SU-DHL-6 (cell line): ENCODE measurements around the gene NUP85.

Experiments used
- H2AFZ ChIP-seq: fragments of 200-600 bp; sonication (generic); 2 replicates; pipeline ENCODE4 v1.6.1; 2014; ENCODE audit warnings: low read depth, mild to moderate bottlenecking, moderate library complexity, mixed read lengths, antibody characterized with exemption, low read length; ENCODE audit not compliant: severe bottlenecking
- H3F3A ChIP-seq: fragments of 200-600 bp; shearing (Covaris generic); 2 replicates; pipeline ENCODE4 v1.6.0; 2016; ENCODE audit warnings: antibody characterized with exemption, mild to moderate bottlenecking; ENCODE audit not compliant: insufficient read depth
- H3K27ac ChIP-seq: fragments of 200-600 bp; sonication (generic); 2 replicates; pipeline ENCODE4 v1.5.1; 2016; ENCODE audit warnings: low read depth, mild to moderate bottlenecking, low read length, moderate library complexity, mixed read lengths
- H3K27me3 ChIP-seq: fragments of 200-600 bp; sonication (generic), shearing (Covaris generic); 2 replicates; pipeline ENCODE4 v1.6.0; 2014; ENCODE audit warnings: mild to moderate bottlenecking, low read length
- H3K36me3 ChIP-seq: fragments of 200-600 bp; sonication (generic); 2 replicates; pipeline ENCODE4 v1.6.1; 2014; ENCODE audit warnings: mild to moderate bottlenecking, low read length, mixed read lengths
- H3K4me2 ChIP-seq: fragments of 300-600, 200-600 bp; shearing (Covaris generic), sonication (generic); 2 replicates; pipeline ENCODE4 v1.6.0; 2014; ENCODE audit warnings: low read length, low read depth, mild to moderate bottlenecking; ENCODE audit not compliant: poor library complexity, severe bottlenecking
- H3K4me3 ChIP-seq: fragments of 200-600 bp; sonication (generic); 2 replicates; pipeline ENCODE4 v1.5.1; 2014; ENCODE audit warnings: antibody characterized with exemption, low read length, mild to moderate bottlenecking, mixed read lengths; ENCODE audit not compliant: insufficient read depth, poor library complexity, severe bottlenecking
- H3K79me2 ChIP-seq: fragments of 200-600 bp; sonication (generic); 2 replicates; pipeline ENCODE4 v1.6.1; 2014; ENCODE audit warnings: mild to moderate bottlenecking, low read length, moderate library complexity; ENCODE audit not compliant: insufficient read depth
- H3K9ac ChIP-seq: fragments of 200-600 bp; sonication (generic); 2 replicates; pipeline ENCODE4 v1.7.0; 2014; ENCODE audit warnings: mild to moderate bottlenecking, low read length
- H3K9me2 ChIP-seq: fragments of 200-600 bp; sonication (generic); replicated peaks from 2 replicates; pipeline ENCODE4 v1.6.1; 2014; ENCODE audit warnings: low read length; ENCODE audit not compliant: insufficient read depth
- H3K9me3 ChIP-seq: fragments of 200-600 bp; sonication (generic); 2 replicates; pipeline ENCODE4 v1.6.1; 2014; ENCODE audit warnings: low read length, mixed read lengths; ENCODE audit not compliant: insufficient read depth
- H4K20me1 ChIP-seq: fragments of 200-600 bp; sonication (generic); 2 replicates; pipeline ENCODE4 v1.6.1; 2014; ENCODE audit warnings: low read depth, mild to moderate bottlenecking, antibody characterized with exemption, low read length, moderate library complexity, mixed read lengths
- CTCF ChIP-seq: fragments of 200-600 bp; sonication (generic); IDR thresholded peaks from one replicate; pipeline ENCODE4 v1.5.1; 2017; ENCODE audit warnings: antibody characterized with exemption, mild to moderate bottlenecking, low read length, moderate library complexity; ENCODE audit not compliant: insufficient read depth, poor library complexity, severe bottlenecking
- EZH2phosphoT487 ChIP-seq: fragments of 200-600 bp; sonication (generic), shearing (Covaris generic); conservative IDR thresholded peaks from 2 replicates; pipeline ENCODE4 v1.6.1; 2018; ENCODE audit warnings: mild to moderate bottlenecking, antibody characterized with exemption, low read length, moderate library complexity, mixed read lengths

NUP85 gene

GRCh38 chr17:75238020-75238580, 32.6 kb downstream of the NUP85 start:
- peaks cover 4% of the 10 kb centered on the region; the same call in 1 of the 2 replicates for H3K36me3 ChIP-seq
- peaks cover 6% of the 10 kb centered on the region; the same call in 1 of the 2 replicates for H3F3A ChIP-seq
- no peak overlapping the region for H2AFZ ChIP-seq
- TF ChIP-seq EZH2phosphoT487 (no peak), CTCF (no peak)
- H3K9me2 ChIP-seq = no peaks in the 10 kb centered on the region
- no peak overlapping the region for H3K4me3 ChIP-seq
- H4K20me1 ChIP-seq = no peaks in the 10 kb centered on the region
- no peaks in the 10 kb centered on the region for H3K27me3 ChIP-seq
- no peaks in the 10 kb centered on the region for H3K79me2 ChIP-seq
- no peaks in the 10 kb centered on the region for H3K9me3 ChIP-seq
- H3K4me2 ChIP-seq = no peak overlapping the region
- H3K27ac ChIP-seq = no peak overlapping the region
- H3K9ac ChIP-seq = no peak overlapping the region

GRCh38 chr17:75238684-75239191, 33.3 kb downstream of the NUP85 start:
- Histone ChIP-seq H2AFZ (no peak overlapping the region), H3K4me2 (no peak overlapping the region), H3K9me3 (no peaks in the 10 kb centered on the region), H3K9me2 (no peaks in the 10 kb centered on the region), H3K36me3 (peaks cover 4% of the 10 kb centered on the region; the same call in 1 of the 2 replicates), H3K27me3 (no peaks in the 10 kb centered on the region), H3F3A (peaks cover 6% of the 10 kb centered on the region; the same call in 1 of the 2 replicates), H4K20me1 (no peaks in the 10 kb centered on the region), H3K9ac (no peak overlapping the region), H3K79me2 (no peaks in the 10 kb centered on the region), H3K4me3 (no peak overlapping the region), H3K27ac (no peak overlapping the region)
- TF ChIP-seq CTCF = peak; percentile 89
- TF ChIP-seq EZH2phosphoT487 = no peak

- H3K4me3 ChIP-seq = no peak overlapping the region
- H3K36me3 ChIP-seq = peaks cover 4% of the 10 kb centered on the region; the same call in 1 of the 2 replicates
- H3K79me2 ChIP-seq = no peaks in the 10 kb centered on the region
- TF ChIP-seq EZH2phosphoT487 (no peak), CTCF (no peak)
- H2AFZ ChIP-seq = no peak overlapping the region
- H3K9ac ChIP-seq = no peak overlapping the region
- H3K9me3 ChIP-seq = no peaks in the 10 kb centered on the region
- no peaks in the 10 kb centered on the region for H4K20me1 ChIP-seq
- H3K9me2 ChIP-seq = no peaks in the 10 kb centered on the region
- no peaks in the 10 kb centered on the region for H3K27me3 ChIP-seq
- H3K27ac ChIP-seq = no peak overlapping the region
- H3F3A ChIP-seq = peaks cover 6% of the 10 kb centered on the region; the same call in 1 of the 2 replicates
- no peak overlapping the region for H3K4me2 ChIP-seq
Observed at GRCh38 chr17:75239214-75239613, 33.7 kb downstream of the NUP85 start.
